Activated naive CD4-positive, alpha-beta T cell treated with anti-CD3 and anti-CD28 coated beads, Interleukin-2, amount 50 U/mL, for 24 hours (primary cell): Measurements from ENCODE around the gene TBC1D5.
"Not testable (repeated sequence)": the region's sequence is repeated elsewhere in the genome, so short reads cannot be mapped to it uniquely, and the experiment has no call there.

Source experiments
- H3K27ac Mint-ChIP-seq: one replicate; pipeline ENCODE4 v1.8.0; 2021; ENCODE audit warnings: mild to moderate bottlenecking, mixed read lengths
- H3K27me3 Mint-ChIP-seq: one replicate; pipeline ENCODE4 v1.8.0; 2021; ENCODE audit warnings: mixed read lengths
- H3K36me3 Mint-ChIP-seq: one replicate; pipeline ENCODE4 v1.8.0; 2021; ENCODE audit warnings: mixed read lengths
- H3K4me1 Mint-ChIP-seq: one replicate; pipeline ENCODE4 v1.8.0; 2021; ENCODE audit warnings: mixed read lengths
- H3K4me3 Mint-ChIP-seq: one replicate; pipeline ENCODE4 v1.8.0; 2021; ENCODE audit warnings: mild to moderate bottlenecking, mixed read lengths
- H3K9me3 Mint-ChIP-seq: one replicate; pipeline ENCODE4 v1.8.0; 2021; ENCODE audit warnings: mixed read lengths

TBC1D5 gene

GRCh38 chr3:17401912-17402311, 340.5 kb downstream of the TBC1D5 start:
- H3K27ac Mint-ChIP-seq = no peak overlapping the region
- H3K4me3 Mint-ChIP-seq = no peak overlapping the region
- H3K9me3 Mint-ChIP-seq = no peaks in the 10 kb centered on the region
- no peaks in the 10 kb centered on the region for H3K4me1 Mint-ChIP-seq
- peaks cover 14% of the 10 kb centered on the region for H3K36me3 Mint-ChIP-seq
- H3K27me3 Mint-ChIP-seq = no peaks in the 10 kb centered on the region

GRCh38 chr3:17399586-17399985, 342.8 kb downstream of the TBC1D5 start:
- no peaks in the 10 kb centered on the region for H3K27me3 Mint-ChIP-seq
- H3K4me3 Mint-ChIP-seq = no peak overlapping the region
- peaks cover 19% of the 10 kb centered on the region for H3K36me3 Mint-ChIP-seq
- H3K27ac Mint-ChIP-seq = no peak overlapping the region
- no peaks in the 10 kb centered on the region for H3K4me1 Mint-ChIP-seq
- no peaks in the 10 kb centered on the region for H3K9me3 Mint-ChIP-seq

- Mint-ChIP-seq H3K9me3 (no peaks in the 10 kb centered on the region), H3K36me3 (peaks cover 18% of the 10 kb centered on the region), H3K4me1 (no peaks in the 10 kb centered on the region), H3K27me3 (no peaks in the 10 kb centered on the region), H3K4me3 (no peak overlapping the region), H3K27ac (no peak overlapping the region)
These were observed 343.4 kb downstream of the TBC1D5 start for GRCh38 chr3:17398959-17399551.

GRCh38 chr3:17396036-17396435, 346.4 kb downstream of the TBC1D5 start:
- Mint-ChIP-seq H3K4me3 (no peak overlapping the region), H3K36me3 (peaks cover 36% of the 10 kb centered on the region), H3K4me1 (no peaks in the 10 kb centered on the region), H3K9me3 (no peaks in the 10 kb centered on the region), H3K27me3 (no peaks in the 10 kb centered on the region), H3K27ac (no peak overlapping the region)

GRCh38 chr3:17394541-17395155, 347.8 kb downstream of the TBC1D5 start:
- Mint-ChIP-seq H3K4me3 (no peak overlapping the region), H3K4me1 (no peaks in the 10 kb centered on the region), H3K27ac (no peak overlapping the region), H3K9me3 (no peaks in the 10 kb centered on the region), H3K36me3 (peaks cover 39% of the 10 kb centered on the region), H3K27me3 (no peaks in the 10 kb centered on the region)

GRCh38 chr3:17392516-17392915, 349.9 kb downstream of the TBC1D5 start:
- H3K4me1 Mint-ChIP-seq, H3K4me3 Mint-ChIP-seq, H3K27me3 Mint-ChIP-seq, H3K27ac Mint-ChIP-seq, H3K9me3 Mint-ChIP-seq: not testable (repeated sequence)
- peaks cover 44% of the 10 kb centered on the region for H3K36me3 Mint-ChIP-seq

GRCh38 chr3:17390785-17391184, 351.6 kb downstream of the TBC1D5 start:
- H3K4me1 Mint-ChIP-seq = no peaks in the 10 kb centered on the region
- H3K9me3 Mint-ChIP-seq = no peaks in the 10 kb centered on the region
- H3K4me3 Mint-ChIP-seq = no peak overlapping the region
- peaks cover 41% of the 10 kb centered on the region for H3K36me3 Mint-ChIP-seq
- no peak overlapping the region for H3K27ac Mint-ChIP-seq
- no peaks in the 10 kb centered on the region for H3K27me3 Mint-ChIP-seq

- no peaks in the 10 kb centered on the region for H3K9me3 Mint-ChIP-seq
- no peaks in the 10 kb centered on the region for H3K27me3 Mint-ChIP-seq
- no peak overlapping the region for H3K4me3 Mint-ChIP-seq
- H3K36me3 Mint-ChIP-seq = peaks cover 21% of the 10 kb centered on the region
- no peaks in the 10 kb centered on the region for H3K4me1 Mint-ChIP-seq
- H3K27ac Mint-ChIP-seq = no peak overlapping the region
These were observed 355.3 kb downstream of the TBC1D5 start for GRCh38 chr3:17387108-17387507.

- H3K9me3 Mint-ChIP-seq = no peaks in the 10 kb centered on the region
- no peak overlapping the region for H3K4me3 Mint-ChIP-seq
- no peak overlapping the region for H3K27ac Mint-ChIP-seq
- H3K27me3 Mint-ChIP-seq = no peaks in the 10 kb centered on the region
- H3K4me1 Mint-ChIP-seq = no peaks in the 10 kb centered on the region
- H3K36me3 Mint-ChIP-seq = peaks cover 16% of the 10 kb centered on the region
These were observed 356.0 kb downstream of the TBC1D5 start for GRCh38 chr3:17386432-17386831.

GRCh38 chr3:17384567-17385296, 357.7 kb downstream of the TBC1D5 start:
- Mint-ChIP-seq H3K4me3 (no peak overlapping the region), H3K36me3 (peaks cover 9% of the 10 kb centered on the region), H3K27me3 (no peaks in the 10 kb centered on the region), H3K9me3 (no peaks in the 10 kb centered on the region), H3K4me1 (no peaks in the 10 kb centered on the region), H3K27ac (no peak overlapping the region)

- peaks cover 10% of the 10 kb centered on the region for H3K36me3 Mint-ChIP-seq
- H3K4me1 Mint-ChIP-seq = no peaks in the 10 kb centered on the region
- H3K27me3 Mint-ChIP-seq = no peaks in the 10 kb centered on the region
- no peaks in the 10 kb centered on the region for H3K9me3 Mint-ChIP-seq
- no peak overlapping the region for H3K4me3 Mint-ChIP-seq
- H3K27ac Mint-ChIP-seq = no peak overlapping the region
These were observed 369.1 kb downstream of the TBC1D5 start for GRCh38 chr3:17373304-17373703.

- Mint-ChIP-seq H3K27ac (no peak overlapping the region), H3K4me3 (no peak overlapping the region), H3K36me3 (peaks cover 10% of the 10 kb centered on the region), H3K27me3 (no peaks in the 10 kb centered on the region), H3K4me1 (no peaks in the 10 kb centered on the region), H3K9me3 (no peaks in the 10 kb centered on the region)
These were observed 369.8 kb downstream of the TBC1D5 start for GRCh38 chr3:17372362-17373210.

- H3K27ac Mint-ChIP-seq = no peak overlapping the region
- no peaks in the 10 kb centered on the region for H3K9me3 Mint-ChIP-seq
- H3K36me3 Mint-ChIP-seq = peaks cover 7% of the 10 kb centered on the region
- H3K27me3 Mint-ChIP-seq = no peaks in the 10 kb centered on the region
- no peaks in the 10 kb centered on the region for H3K4me1 Mint-ChIP-seq
- no peak overlapping the region for H3K4me3 Mint-ChIP-seq
These were observed 372.5 kb downstream of the TBC1D5 start for GRCh38 chr3:17369973-17370372.

- Mint-ChIP-seq H3K4me3 (no peak overlapping the region), H3K27ac (no peak overlapping the region), H3K36me3 (peaks cover 11% of the 10 kb centered on the region), H3K27me3 (no peaks in the 10 kb centered on the region), H3K9me3 (no peaks in the 10 kb centered on the region), H3K4me1 (no peaks in the 10 kb centered on the region)
These were observed 375.3 kb downstream of the TBC1D5 start for GRCh38 chr3:17367171-17367570.

- Mint-ChIP-seq H3K36me3 (peaks cover 9% of the 10 kb centered on the region), H3K4me1 (no peaks in the 10 kb centered on the region)
These were observed 381.4 kb downstream of the TBC1D5 start for GRCh38 chr3:17360991-17361390.

GRCh38 chr3:17359911-17360310, 382.5 kb downstream of the TBC1D5 start:
- H3K27me3 Mint-ChIP-seq = no peaks in the 10 kb centered on the region
- no peaks in the 10 kb centered on the region for H3K9me3 Mint-ChIP-seq

More at GRCh38 chr3:17360991-17361390, 381.4 kb downstream of the TBC1D5 start:
- Mint-ChIP-seq H3K27me3 (no peaks in the 10 kb centered on the region), H3K27ac (no peak overlapping the region), H3K9me3 (no peaks in the 10 kb centered on the region), H3K4me3 (no peak overlapping the region)

More at GRCh38 chr3:17359911-17360310, 382.5 kb downstream of the TBC1D5 start:
- Mint-ChIP-seq H3K36me3 (peaks cover 10% of the 10 kb centered on the region), H3K27ac (no peak overlapping the region), H3K4me3 (no peak overlapping the region), H3K4me1 (no peaks in the 10 kb centered on the region)
